Activated CD8-positive, alpha-beta memory T cell treated with anti-CD3 and anti-CD28 coated beads, Interleukin-2, amount 50 U/mL, for 48 hours (primary cell): ENCODE measurements around the gene HCFC2.
"Not testable (repeated sequence)": the region's sequence is repeated elsewhere in the genome, so short reads cannot be mapped to it uniquely, and the experiment has no call there.

Source experiments
- DNase-seq: peaks from one replicate; pipeline ENCODE4 v3.0.0-alpha.2; 2020

HCFC2 gene

GRCh38 chr12:104064031-104064841 lies at the start of gene HCFC2:
TSS of gene HCFC2 (plus strand) at chr12:104064531. CDS start at chr12:104064561, 30 bp downstream.
- DNase-seq = peak; percentile 92

- DNase-seq = not testable (repeated sequence)
These were observed 42.5 kb upstream of the HCFC2 start for GRCh38 chr12:104021862-104022261.

- DNase-seq = no peak
These were observed 41.5 kb upstream of the HCFC2 start for GRCh38 chr12:104022786-104023185.

- no peak for DNase-seq
These were observed 40.6 kb upstream of the HCFC2 start for GRCh38 chr12:104023710-104024109.

- DNase-seq = no peak
These were observed 40.0 kb upstream of the HCFC2 start for GRCh38 chr12:104024348-104024747.

GRCh38 chr12:104025771-104026170 lies 38.6 kb upstream of the HCFC2 start:
- no peak for DNase-seq

GRCh38 chr12:104026841-104027599 lies 37.3 kb upstream of the HCFC2 start:
- DNase-seq = no peak

GRCh38 chr12:104030596-104030995 lies 33.7 kb upstream of the HCFC2 start:
- DNase-seq = not testable (repeated sequence)

GRCh38 chr12:104036143-104036542 lies 28.2 kb upstream of the HCFC2 start:
- not testable (repeated sequence) for DNase-seq

- not testable (repeated sequence) for DNase-seq
These were observed 24.6 kb upstream of the HCFC2 start for GRCh38 chr12:104039769-104040168.

GRCh38 chr12:104042580-104042979 lies 21.8 kb upstream of the HCFC2 start:
- no peak for DNase-seq

GRCh38 chr12:104044158-104044557 lies 20.2 kb upstream of the HCFC2 start:
- DNase-seq = no peak

GRCh38 chr12:104046306-104046705 lies 18.0 kb upstream of the HCFC2 start:
- DNase-seq = no peak

GRCh38 chr12:104048162-104048561 lies 16.2 kb upstream of the HCFC2 start:
- no peak for DNase-seq

GRCh38 chr12:104048811-104049210 lies 15.5 kb upstream of the HCFC2 start:
- DNase-seq = no peak

GRCh38 chr12:104049278-104049902 lies 14.9 kb upstream of the HCFC2 start:
- no peak for DNase-seq

- DNase-seq = no peak
These were observed 14.4 kb upstream of the HCFC2 start, which contains the start of gene GLT8D2 for GRCh38 chr12:104049903-104050356. TSS of gene GLT8D2 (minus strand) at chr12:104050187. CDS start at chr12:104019648, 30,539 bp downstream.

- DNase-seq = no peak
These were observed 13.9 kb upstream of the HCFC2 start for GRCh38 chr12:104050436-104050835.

GRCh38 chr12:104054681-104055346 lies 9.5 kb upstream of the HCFC2 start:
- DNase-seq = no peak

GRCh38 chr12:104055686-104056388 lies 8.5 kb upstream of the HCFC2 start:
- DNase-seq = no peak

- no peak for DNase-seq
These were observed 7.8 kb upstream of the HCFC2 start for GRCh38 chr12:104056419-104056972.

- no peak for DNase-seq
These were observed 6.5 kb upstream of the HCFC2 start for GRCh38 chr12:104057771-104058197.
